OCI-M2 (cell line): ENCODE data around the gene CAPN13.

Source experiments
- DNase-seq: peaks from one replicate; lab custom pipeline; 2025; ENCODE audit not compliant: unreplicated experiment; lab: John Stamatoyannopoulos, UW

CAPN13 gene

DNA sequence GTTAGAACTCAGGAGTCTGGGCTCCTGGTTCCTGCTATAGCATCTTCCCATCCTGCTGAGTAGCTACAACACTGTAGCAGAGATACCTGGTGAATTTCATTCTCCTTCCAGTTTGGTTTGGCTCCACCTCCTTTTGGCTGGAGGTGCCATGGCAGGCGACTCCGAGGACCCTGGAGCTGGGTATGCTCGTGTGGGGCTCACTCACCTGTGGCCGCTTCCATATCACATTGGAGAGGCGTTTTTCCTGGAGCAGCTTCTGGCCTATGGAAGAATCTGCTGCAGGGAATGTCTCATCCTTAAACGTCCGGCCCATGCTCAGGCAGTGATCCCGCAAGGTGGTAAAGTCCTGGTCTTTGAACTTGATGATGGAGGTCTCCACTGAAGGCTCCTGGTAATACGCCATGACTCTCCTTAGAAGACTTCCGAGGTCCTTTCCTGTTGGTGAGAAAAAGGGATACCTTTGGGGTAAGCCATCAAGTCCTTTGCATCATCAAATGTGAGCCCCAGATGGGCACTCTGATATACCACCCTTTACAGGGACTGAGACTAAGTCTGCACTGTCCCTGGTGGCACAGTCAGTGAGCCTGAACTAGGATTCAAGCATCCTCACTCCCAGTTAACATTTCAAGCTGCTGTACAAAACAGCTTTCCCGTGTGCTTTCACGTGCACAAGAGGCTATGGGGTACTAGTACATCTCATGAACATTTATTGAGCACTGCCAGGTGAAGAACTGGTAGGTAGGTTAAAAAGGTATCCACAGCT, 20.1 kb downstream of the CAPN13 start:
- DNase-seq, result no peak

DNA sequence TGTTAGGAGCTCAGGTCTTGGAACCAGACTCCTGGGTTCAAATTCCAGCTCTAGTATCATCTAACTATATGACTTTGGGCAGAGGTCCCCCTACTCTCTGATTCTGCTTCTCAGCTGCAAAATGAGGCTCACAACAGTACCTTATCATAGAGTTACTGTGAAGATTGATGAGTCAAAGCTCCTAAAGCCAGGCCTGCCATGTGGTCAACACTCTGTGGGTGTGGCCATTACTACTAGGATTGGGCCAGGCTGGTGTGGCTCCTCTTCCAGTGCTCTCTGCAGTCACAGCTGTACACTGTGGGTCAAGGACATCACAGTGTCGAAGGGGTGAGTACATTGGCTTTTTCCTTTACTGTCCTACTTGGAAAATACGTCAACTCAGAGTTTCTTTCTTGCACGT, 22.6 kb downstream of the CAPN13 start:
- DNase-seq, result no peak

DNA sequence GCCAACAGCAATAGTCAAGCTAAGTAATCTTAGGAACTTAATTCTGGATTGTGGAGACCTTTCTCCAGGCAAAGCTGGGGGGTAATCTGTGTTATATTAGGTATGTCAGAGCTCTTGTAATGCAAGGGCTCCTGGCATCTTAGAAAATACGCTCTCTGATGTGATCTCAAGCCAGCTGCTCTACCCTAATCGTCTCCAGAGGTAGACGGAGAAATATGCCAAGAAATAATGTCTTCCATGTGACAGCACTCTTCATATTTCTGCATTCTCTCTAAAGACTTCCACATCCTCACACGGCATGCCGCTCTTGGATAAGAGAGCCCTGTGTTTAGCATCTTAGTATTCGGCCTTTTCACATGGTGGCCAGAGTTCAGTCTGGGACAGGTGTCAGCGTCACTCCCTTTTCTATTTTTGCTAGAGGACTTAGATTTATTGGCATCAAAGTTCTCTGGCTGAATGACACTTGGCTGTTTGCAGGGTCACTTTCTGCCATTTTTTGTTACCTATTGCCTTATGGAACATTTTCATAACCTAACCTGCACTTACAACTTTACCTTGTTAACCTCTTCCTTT, 25.2 kb downstream of the CAPN13 start:
- no peak for DNase-seq

DNA sequence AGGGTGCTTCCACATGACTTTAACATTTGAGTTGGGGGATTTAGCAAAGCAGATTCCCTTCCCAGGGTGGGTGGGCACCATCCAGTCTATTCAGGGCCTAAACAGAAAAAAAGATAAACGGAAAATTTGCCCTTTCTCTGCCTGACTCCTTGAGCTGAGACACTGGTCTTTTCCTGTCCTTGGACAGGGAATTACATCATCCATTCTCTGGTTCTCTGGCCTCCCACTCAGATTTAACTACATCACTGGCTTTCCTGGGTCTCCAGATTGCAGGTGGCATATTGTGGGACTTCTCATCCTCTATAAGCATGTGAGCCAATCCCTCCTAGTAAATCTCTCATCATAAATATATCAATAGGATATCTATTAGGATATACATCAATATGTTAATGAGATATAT, 25.8 kb downstream of the CAPN13 start:
- no peak for DNase-seq

DNA sequence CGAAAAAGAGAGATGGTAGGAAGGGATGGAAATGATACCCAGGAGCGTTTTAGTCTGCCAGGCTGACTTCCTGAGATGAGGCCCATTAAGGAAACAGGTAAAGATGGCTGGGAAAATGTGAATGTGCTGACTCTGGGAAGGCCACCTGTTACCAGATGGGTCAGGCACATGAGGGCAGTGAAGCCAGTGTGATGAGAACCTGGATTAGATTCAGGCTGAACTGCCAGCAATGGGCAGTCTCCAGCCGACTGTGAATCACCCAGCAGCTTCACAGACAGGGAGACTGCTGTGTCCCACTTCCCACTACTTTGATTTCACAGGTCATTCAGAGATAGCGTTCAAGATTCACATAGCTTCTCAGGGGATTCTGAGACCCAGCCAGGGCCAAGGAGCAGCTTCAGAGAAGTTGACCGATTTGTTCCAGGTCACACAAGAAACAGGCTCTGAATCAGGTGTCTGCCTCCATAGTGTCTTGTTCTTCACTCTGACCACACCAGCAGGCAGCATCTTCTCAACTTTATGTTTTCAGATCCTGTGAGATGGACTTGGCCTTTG, 26.4 kb downstream of the CAPN13 start:
- no peak for DNase-seq

DNA sequence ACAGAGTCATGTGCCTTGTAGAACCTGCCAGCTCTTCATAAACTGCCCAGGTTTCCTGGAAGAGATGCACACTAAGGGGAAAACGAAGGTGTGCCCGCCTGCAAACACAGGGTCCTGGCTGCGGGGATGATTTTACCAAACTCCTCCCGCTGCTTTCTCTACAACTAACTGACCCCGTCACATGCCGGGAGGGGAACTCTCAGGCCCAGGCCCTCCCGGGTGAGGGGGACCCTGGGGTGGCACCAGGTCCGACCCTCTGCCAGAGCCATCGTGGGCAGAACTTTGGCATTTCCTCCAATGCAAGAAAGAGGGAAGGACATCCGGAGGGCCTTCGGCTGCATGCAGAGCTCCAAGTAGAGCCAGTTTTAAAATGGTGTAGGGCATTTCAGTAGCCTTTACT, 28.6 kb downstream of the CAPN13 start:
- DNase-seq, result no peak

DNA sequence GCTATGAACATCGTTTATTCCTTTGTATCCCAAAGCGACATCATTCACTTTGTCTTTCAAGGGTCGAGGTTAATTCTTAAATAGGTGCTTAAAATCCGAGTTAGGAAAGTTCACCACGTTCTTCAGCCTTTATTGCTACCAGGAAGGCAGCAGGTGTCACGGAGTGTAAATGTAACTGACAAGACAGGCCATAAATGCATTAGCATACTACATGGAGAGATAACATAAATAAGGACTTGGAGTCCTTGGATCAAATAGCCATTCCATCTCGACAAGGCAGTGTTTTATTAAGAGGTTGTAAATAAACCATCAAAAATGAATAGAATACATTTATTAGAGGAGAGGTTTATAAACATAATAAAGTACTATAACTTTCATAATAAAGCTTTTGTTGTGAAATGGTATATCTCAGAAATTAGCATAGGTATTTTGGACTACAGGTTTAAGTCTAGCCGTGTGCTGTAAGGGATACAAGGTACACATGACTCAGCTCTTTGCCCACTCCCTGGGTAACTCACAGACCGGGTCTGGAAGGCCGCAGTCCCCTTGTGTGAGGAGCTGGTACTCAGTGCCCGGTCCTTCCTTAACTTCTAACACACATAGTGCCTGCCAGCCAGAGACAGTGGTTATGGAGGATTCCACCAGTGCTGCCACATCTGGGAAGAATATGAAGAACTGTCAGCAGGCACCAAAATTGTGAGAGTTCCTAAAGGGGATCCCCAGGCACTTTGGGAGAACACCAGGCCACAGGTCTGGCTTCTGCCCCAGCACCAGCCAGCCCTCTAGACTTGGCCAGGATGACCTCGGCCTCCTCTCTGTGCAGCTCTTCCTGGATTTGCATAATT, 29.4 kb downstream of the CAPN13 start:
- DNase-seq, result no peak

DNA sequence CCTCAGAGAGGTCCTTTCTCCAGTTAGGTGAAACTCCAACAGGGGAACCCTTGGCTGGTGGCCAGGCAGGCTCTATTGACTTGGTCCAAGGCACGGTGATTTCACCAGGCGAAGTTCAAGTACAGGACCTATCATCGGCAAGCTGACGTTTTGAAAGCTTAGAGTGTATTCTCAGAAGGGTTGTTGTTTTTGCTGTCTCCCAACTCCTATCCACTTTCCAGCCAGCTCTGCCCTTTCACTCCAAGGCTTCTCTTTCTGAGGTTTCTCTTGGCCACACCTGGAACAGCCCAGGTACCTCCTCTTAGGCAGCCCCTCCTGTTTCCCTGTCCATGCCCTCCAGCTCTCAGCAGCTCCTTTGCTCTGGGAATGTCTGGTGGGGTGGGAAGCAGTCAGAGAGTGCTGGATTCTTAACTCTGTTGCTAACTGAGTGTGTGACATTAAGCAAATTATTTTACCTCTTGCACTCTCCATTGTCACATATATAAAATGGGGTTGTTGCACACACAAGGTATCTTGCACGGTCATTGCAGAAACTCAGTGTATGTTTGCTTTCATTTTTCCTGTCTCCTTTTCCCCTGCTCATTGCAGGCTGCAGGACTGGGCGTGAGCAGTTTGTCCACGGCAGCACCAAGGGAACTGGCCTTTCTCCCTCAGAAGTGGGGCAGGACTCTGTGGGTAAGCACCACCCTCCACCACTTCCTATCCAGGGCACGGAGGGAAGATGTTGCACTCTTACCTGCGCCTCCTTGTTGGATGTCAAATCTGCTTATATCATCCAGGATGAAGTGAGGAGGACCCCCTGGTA, 30.2 kb downstream of the CAPN13 start:
- no peak for DNase-seq

DNA sequence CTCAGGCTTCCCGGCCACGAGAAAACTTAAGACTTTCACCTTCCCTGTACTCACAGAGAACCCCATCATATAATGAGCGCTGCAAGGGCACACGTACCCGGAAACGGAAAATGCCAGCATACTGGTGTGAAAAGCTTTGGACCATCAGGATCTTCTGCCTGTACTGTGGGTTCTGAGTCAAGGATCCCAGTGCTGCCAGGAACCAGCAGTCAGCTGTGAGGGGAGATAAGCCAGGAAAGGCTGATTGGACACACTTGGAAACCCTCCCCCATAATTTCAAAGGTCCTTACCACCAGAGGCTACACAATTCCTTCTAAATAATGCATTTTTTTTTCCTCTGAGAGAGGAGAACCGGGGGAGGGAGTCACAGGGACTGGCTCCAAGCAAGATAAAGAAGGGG, 31.4 kb downstream of the CAPN13 start:
- DNase-seq, result no peak

DNA sequence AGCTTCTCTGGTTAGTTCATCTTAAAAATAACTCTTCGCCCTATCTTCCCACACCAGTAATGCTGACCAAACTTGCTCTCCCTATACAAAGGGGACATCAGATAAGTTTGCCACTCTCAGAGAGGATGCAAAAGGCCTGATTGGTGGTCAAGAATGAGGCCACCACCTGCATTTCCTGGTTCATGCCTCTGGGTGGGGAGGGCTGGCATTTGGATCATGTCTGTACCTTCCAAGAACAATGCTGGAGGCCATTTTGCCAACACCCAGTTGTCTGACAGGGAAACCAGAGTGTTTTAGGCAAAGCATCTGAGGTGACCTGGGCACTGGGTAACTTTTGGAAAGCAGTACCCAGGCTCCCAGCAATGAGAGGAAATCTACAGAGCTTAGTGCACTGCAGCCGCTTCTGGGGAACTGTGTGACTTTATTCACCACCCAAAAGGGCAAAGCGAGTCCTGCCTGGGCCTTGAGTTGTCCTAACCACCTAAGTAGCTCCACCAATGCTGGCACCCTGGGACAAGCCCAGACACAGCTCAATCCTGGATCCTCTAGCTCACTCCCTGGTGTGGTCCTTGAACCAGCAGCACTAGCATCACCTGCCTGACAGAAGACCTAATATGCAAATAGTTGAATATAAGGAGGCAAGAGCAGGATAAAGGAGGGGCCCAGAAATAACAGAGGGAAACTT, 35.1 kb downstream of the CAPN13 start:
- DNase-seq, result no peak

DNA sequence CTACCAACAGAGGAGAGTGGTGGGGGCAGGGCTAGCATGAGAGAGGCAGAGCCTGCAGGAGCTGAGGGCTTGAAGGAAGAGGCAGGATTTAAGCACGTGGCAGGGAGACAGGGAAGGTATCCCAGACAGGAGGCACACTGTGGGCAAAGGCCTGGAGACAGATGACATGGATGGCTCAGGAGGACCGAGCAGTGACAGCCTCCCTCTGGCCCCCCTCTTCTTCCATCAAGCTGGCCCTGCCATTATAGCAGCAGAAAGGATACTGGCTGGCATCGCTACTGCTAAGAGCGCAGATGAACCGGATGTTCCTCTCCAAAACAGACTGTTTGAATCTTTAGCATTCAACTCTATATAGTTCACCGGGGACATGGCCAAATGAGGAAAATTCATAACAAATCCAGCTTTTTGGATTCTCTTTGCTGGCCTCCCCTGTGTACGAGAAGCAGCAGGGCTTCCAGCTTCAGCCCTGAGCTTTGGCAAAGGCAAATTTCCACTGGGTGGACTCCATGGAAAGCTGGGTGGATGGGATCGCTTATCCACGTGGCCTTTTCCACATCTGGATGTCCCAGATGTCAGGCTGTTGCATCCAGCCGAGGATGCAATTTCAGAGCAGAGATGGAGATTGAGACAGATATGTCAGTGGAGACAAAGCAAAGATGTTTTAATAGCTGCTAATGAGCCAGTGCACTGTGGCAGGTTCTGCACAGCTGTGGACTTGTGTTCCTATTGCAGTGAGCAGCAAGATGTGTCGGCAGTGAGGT, 36.2 kb downstream of the CAPN13 start:
- DNase-seq, result no peak

DNA sequence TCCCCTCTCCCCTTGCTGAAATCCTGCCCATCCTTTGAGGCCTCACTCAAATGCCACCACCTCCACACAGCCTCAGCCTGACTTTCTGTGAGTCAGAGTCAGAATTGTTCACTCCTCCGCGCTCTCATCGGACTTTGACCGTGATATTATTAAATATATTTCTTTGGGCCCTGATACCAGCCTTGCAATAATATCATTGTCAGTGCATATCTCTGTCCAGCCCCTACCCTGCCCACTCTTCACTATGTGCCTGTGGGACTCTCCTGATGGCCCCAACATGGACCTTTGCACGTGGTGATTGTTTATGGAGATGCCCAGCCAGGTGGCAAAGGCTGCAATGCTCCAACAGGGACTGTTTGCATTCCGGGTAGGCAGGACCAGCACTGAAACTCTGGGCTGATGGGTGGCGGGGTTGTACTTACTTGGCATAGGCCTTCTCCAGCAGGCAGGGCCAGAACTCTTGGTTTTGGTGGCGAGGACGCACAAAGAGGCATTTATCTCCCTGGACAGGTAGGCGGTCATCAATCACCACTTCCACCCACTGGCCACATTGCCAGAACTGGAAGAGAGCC, 37.3 kb downstream of the CAPN13 start:
- DNase-seq, result no peak

DNA sequence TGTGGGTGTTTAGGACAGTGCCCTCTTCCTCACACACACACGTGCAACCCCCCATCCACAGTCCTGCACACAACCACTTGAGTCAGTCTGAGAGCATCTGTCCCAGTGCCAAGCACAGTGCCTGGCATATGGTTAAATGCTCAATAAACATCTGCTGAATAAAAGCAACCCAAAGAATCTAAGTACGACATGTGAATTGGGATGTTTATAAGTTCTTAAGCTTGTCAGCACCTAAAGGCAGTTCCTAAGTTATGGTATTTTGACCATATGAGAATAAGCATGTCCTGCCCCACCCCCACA, 37.8 kb downstream of the CAPN13 start:
- no peak for DNase-seq

DNA sequence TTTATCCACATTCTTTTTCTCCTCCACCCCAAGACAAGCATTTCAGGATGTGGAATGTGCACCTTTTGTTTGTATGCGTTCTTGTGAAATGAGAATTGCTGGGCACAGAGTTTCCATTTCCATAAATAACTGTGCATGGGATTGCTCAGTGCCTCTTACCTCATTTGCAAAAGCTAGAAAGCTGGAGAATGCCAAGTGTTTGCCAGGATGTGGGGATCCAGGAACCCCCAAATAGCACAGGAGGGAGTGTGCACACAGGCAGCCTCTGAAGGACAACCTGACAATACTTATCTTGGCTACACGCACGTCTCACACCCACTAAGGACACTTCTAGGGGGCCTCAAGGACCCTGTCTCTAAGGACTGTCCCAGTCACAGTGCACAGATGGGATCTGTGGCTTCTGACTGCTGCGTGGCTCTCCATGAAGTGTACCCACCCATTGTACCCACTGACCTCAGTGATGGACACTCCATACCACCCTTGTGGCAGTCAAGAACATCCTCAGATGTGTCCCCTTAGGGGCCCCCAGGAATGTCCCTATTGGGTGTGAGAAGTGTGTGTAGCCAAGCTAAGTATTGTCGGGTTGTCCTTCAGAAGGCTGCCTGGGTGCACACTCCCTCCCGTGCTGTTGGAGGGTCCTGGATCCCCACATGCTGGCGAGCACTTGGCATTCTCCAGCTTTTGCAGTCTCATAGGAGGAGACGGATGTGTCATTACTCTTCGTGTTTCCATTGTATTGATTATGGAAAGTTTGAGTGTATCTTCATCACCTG, 38.4 kb downstream of the CAPN13 start:
- DNase-seq, result no peak

DNA sequence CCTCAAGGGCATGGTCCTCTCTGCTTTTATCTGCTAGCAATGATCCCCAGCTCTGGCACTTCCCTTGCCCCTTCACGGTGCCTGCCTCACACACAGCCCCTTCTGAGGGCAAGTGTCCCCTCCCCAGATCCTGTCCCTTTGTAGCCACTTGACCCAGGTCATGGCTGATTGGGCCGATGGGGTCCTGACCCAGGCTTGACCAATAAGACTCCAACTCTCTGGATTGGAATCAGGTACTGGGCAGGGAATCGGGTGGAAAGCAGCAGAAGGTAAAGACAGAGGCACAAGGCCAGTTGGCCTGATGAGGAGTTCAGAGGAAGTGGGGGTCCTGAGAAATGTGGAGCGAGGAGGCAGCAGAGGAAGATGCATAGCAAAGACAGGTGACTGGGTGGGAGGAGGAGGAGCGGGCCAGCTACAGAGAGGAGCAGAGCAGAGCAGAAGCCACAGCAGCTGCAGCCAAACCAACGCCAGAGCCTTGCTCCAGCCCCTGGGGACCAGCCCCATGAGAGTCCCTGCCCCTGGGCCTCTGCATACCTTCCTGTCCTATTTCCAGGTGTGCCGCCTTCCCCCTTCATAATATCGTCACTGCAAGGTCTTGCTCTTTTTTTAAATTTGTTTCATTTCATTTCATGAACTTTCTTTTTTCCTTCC, 39.1 kb downstream of the CAPN13 start:
- no peak for DNase-seq

DNA sequence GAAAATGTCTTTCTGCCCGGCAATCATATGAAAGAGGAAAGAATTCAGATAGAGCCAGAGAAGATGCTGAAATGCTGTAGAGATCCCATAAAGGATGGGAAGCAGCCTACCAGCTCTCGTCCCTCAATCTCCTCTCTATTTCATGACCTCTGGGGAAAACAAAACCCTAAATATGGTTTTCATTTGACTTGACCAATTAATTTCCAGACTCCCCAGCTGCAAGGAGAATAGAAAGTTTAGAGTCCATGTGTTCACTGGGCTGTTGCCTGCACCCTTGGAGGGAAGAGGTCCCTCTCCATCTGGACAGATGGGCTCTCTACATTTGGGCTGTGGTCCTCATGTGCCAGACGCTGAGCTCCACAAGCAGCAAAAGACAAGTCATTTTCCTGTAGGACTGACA, 40.6 kb downstream of the CAPN13 start:
- DNase-seq, result no peak

DNA sequence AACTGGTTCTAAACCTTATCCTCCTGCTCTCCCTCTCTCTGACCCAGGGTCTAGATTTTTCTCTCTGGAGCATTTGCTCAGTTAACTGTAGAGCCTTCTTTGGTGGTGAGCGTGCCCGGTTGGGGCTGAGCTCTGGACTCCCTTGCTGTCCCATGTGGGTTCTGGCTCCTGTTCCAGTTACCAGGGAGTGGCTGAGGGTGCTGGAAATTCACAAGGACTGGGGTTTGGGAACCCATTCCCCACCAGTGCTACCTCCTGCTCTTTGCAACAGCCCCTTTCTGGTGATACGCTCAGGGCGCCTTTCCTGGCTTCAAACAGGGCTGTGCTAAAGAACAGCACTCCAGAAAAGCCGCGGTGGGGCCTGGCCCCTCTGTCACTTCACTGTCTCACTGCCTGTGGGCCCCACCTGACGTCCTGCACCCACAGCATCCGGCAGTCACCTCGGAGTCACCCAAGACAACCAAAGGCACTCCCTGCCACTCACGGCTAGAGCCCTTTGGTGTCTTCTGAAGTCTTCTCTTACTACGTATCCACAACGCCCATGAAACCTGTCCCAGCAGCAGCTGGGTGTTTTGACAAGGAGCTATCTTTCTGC, 41.3 kb downstream of the CAPN13 start:
- DNase-seq, result no peak

DNA sequence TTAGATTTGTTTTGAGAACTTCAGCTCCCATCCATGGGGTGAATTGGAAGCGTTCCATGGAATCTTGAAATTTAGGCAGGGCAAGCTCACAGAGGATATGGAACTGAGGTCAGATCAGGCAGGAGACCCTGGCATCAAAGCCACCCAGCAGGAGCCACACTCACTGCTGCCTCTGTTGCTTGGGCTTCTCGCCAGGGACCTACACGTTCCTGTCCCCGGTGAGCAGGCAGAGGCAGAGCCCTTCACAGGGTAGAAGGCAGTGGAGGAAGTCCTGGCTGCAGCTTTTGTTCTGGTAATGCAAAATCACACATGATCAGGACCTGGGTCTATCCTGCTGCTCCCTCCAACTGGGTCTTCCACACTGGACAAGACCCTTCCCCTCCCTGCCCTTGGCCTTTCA, 42.1 kb downstream of the CAPN13 start:
- DNase-seq, result no peak
